GM12878 (cell line): ENCODE measurements around the gene PRUNE1. TPM values are rescaled to one million over a fixed set of nuclear protein-coding genes. Genes with fewer than 3 reads are reported as not detected.
A peak's percentile ranks its signal among the peaks of the same experiment; 100 is the strongest.

Experiments used
- ATAC-seq: fragments of 200-7000 bp; cut with Tn5 transposase; 3 replicates; pipeline ENCODE4 v1.9.1; 2020; ENCODE audit warnings: mild to moderate bottlenecking, moderate library complexity
- BruUV-seq: library from RNA; stranded (reverse); fragments of 400-500 nt; replicated peaks from 2 replicates; lab custom pipeline; 2021; lab: Mats Ljungman, UMichigan
- CTCF ChIA-PET: fragments of 300-600 bp; sonication (Branson Sonifier 250); formaldehyde crosslinking; extraction: SDS; loops from one replicate; lab custom pipeline; 2021; ENCODE audit warnings: inconsistent platforms; lab: Yijun Ruan, JAX
- POLR2A ChIA-PET: fragments of 350-600 bp; formaldehyde crosslinking; extraction: SDS; loops from one replicate; lab custom pipeline; 2021; ENCODE audit warnings: inconsistent platforms; lab: Charles Lee
- RAD21 ChIA-PET: fragments of 300-600 bp; sonication (Branson Sonifier 250); formaldehyde crosslinking; loops from one replicate; lab custom pipeline; 2023; ENCODE audit warnings: antibody characterized with exemption; ENCODE audit not compliant: unreplicated experiment; lab: Charles Lee
- SMC1A ChIA-PET: fragments of 300-600 bp; sonication (Branson Sonifier 250); formaldehyde crosslinking; loops from one replicate; lab custom pipeline; 2023; ENCODE audit not compliant: unreplicated experiment, uncharacterized antibody; lab: Charles Lee
- DNase-seq: peaks from one replicate; pipeline ENCODE4 v3.0.0-alpha.2; 2011; ENCODE audit warnings: low read depth, low spot score
- FAIRE-seq: peaks from 3 replicates; lab custom pipeline; 2011; peaks lifted over from hg19 to GRCh38; lab: Jason Lieb, UNC
- H2AFZ ChIP-seq: 2 replicates; pipeline ENCODE4 v1.6.0; 2011; ENCODE audit warnings: low read depth, low read length, control low read depth; ENCODE audit not compliant: control insufficient read depth
- H3K27ac ChIP-seq: 2 replicates; pipeline ENCODE4 v1.5.1; 2011; ENCODE audit warnings: control low read depth; ENCODE audit not compliant: control insufficient read depth, insufficient read depth
- H3K27me3 ChIP-seq, 2 experiments: replicated peaks in 1 of 2; 2 replicates each; pipeline versions ENCODE4 v1.6.0 to v1.6.1; 2011; ENCODE audit warnings: low read length in 1 of 2; ENCODE audit not compliant: control insufficient read depth in 2 of 2, insufficient read depth in 2 of 2
- H3K36me3 ChIP-seq, 2 experiments: 2 replicates each; pipeline ENCODE4 v1.5.1; 2011; ENCODE audit warnings: low read length in 1 of 2; ENCODE audit not compliant: control insufficient read depth in 2 of 2, insufficient read depth in 2 of 2
- H3K4me1 ChIP-seq: 2 replicates; pipeline ENCODE4 v1.6.1; 2011; ENCODE audit warnings: mild to moderate bottlenecking, low read length, moderate library complexity, mixed read lengths; ENCODE audit not compliant: control insufficient read depth, insufficient read depth
- H3K4me2 ChIP-seq: 2 replicates; pipeline ENCODE4 v1.6.0; 2011; ENCODE audit warnings: control low read depth; ENCODE audit not compliant: control insufficient read depth, insufficient read depth
- H3K4me3 ChIP-seq: fragments of 200-600 bp; sonication (generic); 2 replicates; pipeline ENCODE4 v1.5.1; 2016
- H3K79me2 ChIP-seq: 2 replicates; pipeline ENCODE4 v1.6.0; 2011; ENCODE audit warnings: low read length; ENCODE audit not compliant: control insufficient read depth, insufficient read depth
- H3K9ac ChIP-seq: 2 replicates; pipeline ENCODE4 v1.8.0; 2011; ENCODE audit warnings: low read length, control low read depth, mixed read lengths; ENCODE audit not compliant: control insufficient read depth, insufficient read depth
- H3K9me3 ChIP-seq: replicated peaks from 3 replicates; pipeline ENCODE4 v1.5.1; 2011; ENCODE audit warnings: mild to moderate bottlenecking, low read length; ENCODE audit not compliant: control insufficient read depth, insufficient read depth
- H4K20me1 ChIP-seq: 2 replicates; pipeline ENCODE4 v1.6.0; 2011; ENCODE audit not compliant: control insufficient read depth, insufficient read depth
- CEBPB ChIP-seq, 2 experiments: fragments of 150-350 bp in 1 of 2; IDR thresholded peaks; 2 replicates each; pipeline ENCODE4 v1.6.1; 2012 to 2014; ENCODE audit warnings: low read depth in 2 of 2, low read length in 2 of 2, borderline replicate concordance in 1 of 2, inconsistent platforms in 1 of 2
- CREM ChIP-seq: IDR thresholded peaks from 2 replicates; pipeline ENCODE4 v1.6.1; 2014; ENCODE audit warnings: antibody characterized with exemption, low read depth
- ETV6 ChIP-seq, 2 experiments: fragments of 450-650 bp in 1 of 2; IDR thresholded peaks in 1 of 2; conservative IDR thresholded peaks in 1 of 2; 2 replicates each; pipeline ENCODE4 v1.6.1; 2014; ENCODE audit warnings: antibody characterized with exemption in 1 of 2, borderline replicate concordance in 1 of 2, low read depth in 1 of 2, mild to moderate bottlenecking in 1 of 2, moderate library complexity in 1 of 2
- GATAD2B ChIP-seq: fragments of 450-650 bp; conservative IDR thresholded peaks from 2 replicates; pipeline ENCODE4 v1.6.1; 2017; ENCODE audit warnings: low read depth, mild to moderate bottlenecking, moderate library complexity
- PAX5 ChIP-seq: IDR thresholded peaks from 2 replicates; pipeline ENCODE4 v1.6.1; 2011; ENCODE audit warnings: low read depth, low read length, borderline replicate concordance
- SMARCA5 ChIP-seq: fragments of 450-650 bp; IDR thresholded peaks from 2 replicates; pipeline ENCODE4 v1.6.1; 2017; ENCODE audit warnings: mild to moderate bottlenecking
- SPI1 ChIP-seq: IDR thresholded peaks from 2 replicates; pipeline ENCODE4 v1.6.1; 2011; ENCODE audit warnings: low read depth, mild to moderate bottlenecking, low read length, moderate library complexity, borderline replicate concordance; ENCODE audit not compliant: insufficient read depth
- ZNF622 ChIP-seq: fragments of 450-650 bp; IDR thresholded peaks from 2 replicates; pipeline ENCODE4 v1.6.1; 2017; ENCODE audit warnings: mild to moderate bottlenecking, inconsistent platforms
- WGBS: methylation state at CpG from one replicate; pipeline ENCODE4 v1.1.6; 2016; ENCODE audit warnings: low lambda C conversion rate; ENCODE audit not compliant: insufficient replicate concordance, insufficient coverage; ENCODE audit errors: missing lambda C conversion rate; 5-methylcytosine and 5-hydroxymethylcytosine counted together
- in situ Hi-C: fragments of 300-500 bp; cut with MboI; formaldehyde crosslinking; loops from 9 replicates; pipeline ENCODE4 v1.14.3; 2018; ENCODE audit warnings: mixed read lengths
- intact Hi-C: fragments of 100-400 bp; cut with micrococcal nuclease; formaldehyde crosslinking; loops from one replicate; pipeline ENCODE4 v1.14.2; 2022; ENCODE audit not compliant: unreplicated experiment
- polyA plus RNA-seq, 11 experiments: library from polyadenylated mRNA; depleted of rRNA in 4 of 11; unstranded in 6 of 11; stranded (reverse) in 5 of 11; fragments of >200 nt; fragmentation: Nextera tagmentation in 4 of 11; fragmentation: Illumina TruSeq in 1 of 11; extraction: Ambion mirVana in 4 of 11; extraction: Trizol in 1 of 11; gene quantifications; 1 replicate in 1 of 11; 2 replicates in 10 of 11; pipeline versions ENCODE4 v1.2.1 to v1.2.3, GENCODE V29; 2011 to 2016; ENCODE audit warnings: inconsistent platforms in 2 of 11, missing spikeins in 2 of 11, low read depth in 1 of 11
- total RNA-seq, 4 experiments: library from RNA; depleted of rRNA in 3 of 4; stranded (reverse); fragments of >200 nt in 3 of 4; fragmentation: Illumina TruSeq in 1 of 4; extraction: Trizol in 1 of 4; gene quantifications; 2 replicates each; pipeline versions ENCODE4 v1.2.1 to v1.2.3, GENCODE V29; 2013 to 2021

PRUNE1 gene
- total and polyA plus RNA-seq, 10 of the 15 experiments (the other 5 are each of a cell fraction or from before 2014, with no cell fraction given): 4.7 to 24.5 (median 12.4) TPM

DNA sequence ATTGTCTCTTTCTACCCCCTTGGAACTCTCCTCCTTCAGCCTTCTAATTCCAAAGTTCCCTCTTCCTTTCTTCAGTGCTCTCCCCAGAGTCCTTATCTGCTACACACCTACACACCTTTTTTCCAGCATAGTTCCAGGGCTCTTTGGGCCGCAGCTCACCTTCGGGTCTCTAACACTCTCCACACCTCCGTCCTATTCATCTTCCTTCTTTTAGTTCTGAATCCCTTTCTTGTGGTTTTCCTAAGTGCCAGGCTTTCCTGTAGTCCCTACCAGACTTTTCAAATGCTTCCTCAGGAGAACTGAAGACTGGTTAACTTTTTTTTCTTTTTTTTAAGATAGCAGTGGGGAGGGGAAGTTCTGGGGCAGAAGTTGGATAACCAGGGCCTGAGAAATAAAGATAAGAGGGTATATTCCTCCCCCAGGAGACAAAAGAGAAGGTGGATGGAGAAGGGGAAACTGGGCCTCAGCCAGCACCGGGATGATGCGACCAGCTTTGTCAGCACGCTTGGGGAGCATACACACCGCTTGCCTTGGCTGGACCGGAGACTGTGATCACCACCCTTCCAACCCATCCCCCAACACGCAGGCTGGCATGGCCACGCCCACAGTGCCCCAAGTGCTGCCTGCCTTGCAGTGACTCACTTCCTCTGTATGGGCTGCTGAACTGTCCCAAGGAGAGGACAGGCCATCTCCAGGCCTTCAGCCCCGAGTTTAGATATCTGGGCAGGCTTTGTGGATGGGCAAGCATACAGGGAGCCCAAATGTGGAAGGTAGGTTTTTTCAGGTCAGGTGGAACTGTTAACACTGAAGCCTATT, 31.2 kb upstream of the PRUNE1 start:
- Histone ChIP-seq H3K4me3 (no peak overlapping the region), H3K79me2 (peaks cover 25% of the 10 kb centered on the region), H4K20me1 (no peaks in the 10 kb centered on the region), H3K36me3 (no peaks in the 10 kb centered on the region), H3K4me1 (peaks cover 4% of the 10 kb centered on the region; the same call in 1 of the 2 replicates), H2AFZ (no peak overlapping the region), H3K9me3 (no peaks in the 10 kb centered on the region), H3K27me3 (no peaks in the 10 kb centered on the region; a peak in 2 of 4 replicates), H3K9ac (no peak overlapping the region), H3K4me2 (no peak overlapping the region), H3K27ac (no peak overlapping the region)
- no TSS peak for BruUV-seq
- in situ Hi-C loops: no loop called here
- TF ChIP-seq SPI1 (no peak), PAX5 (no peak), ETV6 (conservative IDR thresholded peaks at IDR 0.05 in 1 of 2, IDR thresholded peaks at IDR 0.05 in 1 of 2; ENCODE audit: borderline replicate concordance in 1 of 2, low read depth in 1 of 2) (no peak; a peak in 1 of 4 replicates), CREM (no peak), SMARCA5 (no peak), GATAD2B (no peak), ZNF622 (no peak), CEBPB (IDR thresholded peaks at IDR 0.05; ENCODE audit: borderline replicate concordance in 1 of 2, low read depth in 2 of 2, low read length in 2 of 2) (no peak)
- 50% methylated on average over 11 of the region's 11 CpGs for WGBS
- ATAC-seq (peak; percentile 7; the same call in 1 of the 3 replicates), FAIRE-seq (no peak), DNase-seq (no peak)
- intact Hi-C loops: loop anchor here (5.0 to 10.0 kb wide), 3 partner anchors 212 to 415 kb away; partner anchors contain the start of genes CTSS and ENSA
- ChIA-PET POLR2A (interaction anchor here (0.6 kb wide), 1 partner anchor 28 kb away, joined by 3 read pairs; no protein-coding TSS in a partner anchor), RAD21 (interaction anchor here (1.1 kb wide), 1 partner anchor 10 kb away, joined by 3 read pairs; no protein-coding TSS in a partner anchor), SMC1A (interaction anchor here (0.7 to 1.3 kb wide), 3 partner anchors 19 to 219 kb away, joined by 3 to 7 read pairs (median 3); partner anchors contain the start of gene TNFAIP8L2), CTCF (interaction anchor here (0.7 to 15.8 kb wide), 7 partner anchors 9 to 530 kb away, joined by 3 to 252 read pairs (median 4); partner anchors contain the start of genes MINDY1 and TNFAIP8L2)
